Stimulated activated CD4-positive, alpha-beta T cell treated with anti-CD3 and anti-CD28 coated beads, Interleukin-1b, Interleukin-23, amount 100 ng/mL, for 24 hours (primary cell): Measurements from ENCODE around the gene DNAH9.

Experiments
- DNase-seq, 4 experiments: peaks; one replicate each; pipeline ENCODE4 v3.0.0-alpha.2; 2020; ENCODE audit warnings: low read depth in 4 of 4, low spot score in 1 of 4

The DNAH9 gene

GRCh38 chr17:11598274-11599221 lies at the start of gene DNAH9:
Gene DNAH9 (plus strand): TSS chr17:11598470. CDS start chr17:11598499, 29 bp downstream.
- peak in 2 of 4 experiments; percentile 2 to 30 for DNase-seq

- DNase-seq = no peak
Observed at GRCh38 chr17:11550431-11550830, 47.8 kb upstream of the DNAH9 start.

- no peak for DNase-seq
Observed at GRCh38 chr17:11551442-11551841, 46.8 kb upstream of the DNAH9 start.

- no peak for DNase-seq
Observed at GRCh38 chr17:11553135-11553534, 45.1 kb upstream of the DNAH9 start.

GRCh38 chr17:11554042-11554441 lies 44.2 kb upstream of the DNAH9 start:
- no peak for DNase-seq

GRCh38 chr17:11554542-11554941 lies 43.7 kb upstream of the DNAH9 start:
- DNase-seq = no peak

- no peak for DNase-seq
Observed at GRCh38 chr17:11555530-11555929, 42.7 kb upstream of the DNAH9 start.

- no peak for DNase-seq
Observed at GRCh38 chr17:11557727-11558452, 40.4 kb upstream of the DNAH9 start.

- DNase-seq = no peak
Observed at GRCh38 chr17:11558681-11559234, 39.5 kb upstream of the DNAH9 start.

- DNase-seq = no peak
Observed at GRCh38 chr17:11559601-11560000, 38.7 kb upstream of the DNAH9 start.

GRCh38 chr17:11561281-11561680 lies 37.0 kb upstream of the DNAH9 start:
- DNase-seq = no peak

GRCh38 chr17:11561702-11562101 lies 36.6 kb upstream of the DNAH9 start:
- no peak for DNase-seq

- DNase-seq = no peak
Observed at GRCh38 chr17:11564589-11565380, 33.5 kb upstream of the DNAH9 start.

- no peak for DNase-seq
Observed at GRCh38 chr17:11565591-11565990, 32.7 kb upstream of the DNAH9 start.

- DNase-seq = no peak
Observed at GRCh38 chr17:11578998-11579397, 19.3 kb upstream of the DNAH9 start.

- no peak for DNase-seq
Observed at GRCh38 chr17:11580677-11581076, 17.6 kb upstream of the DNAH9 start.

GRCh38 chr17:11582217-11582616 lies 16.1 kb upstream of the DNAH9 start:
- no peak for DNase-seq

- no peak for DNase-seq
Observed at GRCh38 chr17:11583306-11583992, 14.8 kb upstream of the DNAH9 start.

GRCh38 chr17:11589716-11590115 lies 8.6 kb upstream of the DNAH9 start:
- DNase-seq = no peak

- DNase-seq = no peak
Observed at GRCh38 chr17:11601661-11602060, 3.4 kb downstream of the DNAH9 start.
